ENCODE data around the gene AOAH.

DNA sequence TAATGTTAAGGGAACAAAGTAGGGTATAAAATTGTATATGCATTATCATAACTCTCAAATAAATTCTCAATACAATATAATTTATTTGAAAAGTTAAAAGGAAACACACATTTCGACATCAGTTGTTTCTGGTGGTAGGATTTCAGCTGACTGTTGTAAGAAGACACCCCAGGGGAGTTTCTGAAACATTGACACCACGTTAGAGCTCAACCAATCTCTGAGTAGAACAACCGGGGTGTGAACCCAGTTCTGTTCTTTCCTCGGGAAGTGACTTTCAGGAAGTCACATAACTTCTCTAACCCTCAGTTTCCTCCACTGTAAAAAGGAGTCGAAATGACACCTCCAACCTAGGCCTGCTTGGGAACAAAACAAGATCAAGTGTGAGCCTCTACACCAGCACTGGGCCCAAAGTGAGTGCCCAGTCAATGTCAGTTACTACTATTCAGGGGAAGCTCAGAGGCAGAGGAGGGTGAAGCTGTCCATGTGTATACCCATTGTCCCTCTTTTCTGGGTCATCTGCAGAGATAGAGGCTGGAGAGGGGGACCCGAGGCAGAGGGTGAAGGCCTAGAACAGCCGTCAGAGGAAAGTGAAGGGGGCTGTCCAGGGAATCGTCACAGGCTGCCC, 67.1 kb downstream of the AOAH start:
- TF ChIP-seq EP300 (IDR thresholded peaks at IDR 0.05; ENCODE audit: borderline replicate concordance) (no peak), RAD21 (IDR thresholded peaks at IDR 0.05; ENCODE audit: low read depth) (no peak), EGR1 (IDR thresholded peaks at IDR 0.05) (no peak), TCF12 (IDR thresholded peaks at IDR 0.05; ENCODE audit: low read depth) (no peak), NFIC (IDR thresholded peaks at IDR 0.05) (no peak)
- TF ChIP-seq, protein P1, sequence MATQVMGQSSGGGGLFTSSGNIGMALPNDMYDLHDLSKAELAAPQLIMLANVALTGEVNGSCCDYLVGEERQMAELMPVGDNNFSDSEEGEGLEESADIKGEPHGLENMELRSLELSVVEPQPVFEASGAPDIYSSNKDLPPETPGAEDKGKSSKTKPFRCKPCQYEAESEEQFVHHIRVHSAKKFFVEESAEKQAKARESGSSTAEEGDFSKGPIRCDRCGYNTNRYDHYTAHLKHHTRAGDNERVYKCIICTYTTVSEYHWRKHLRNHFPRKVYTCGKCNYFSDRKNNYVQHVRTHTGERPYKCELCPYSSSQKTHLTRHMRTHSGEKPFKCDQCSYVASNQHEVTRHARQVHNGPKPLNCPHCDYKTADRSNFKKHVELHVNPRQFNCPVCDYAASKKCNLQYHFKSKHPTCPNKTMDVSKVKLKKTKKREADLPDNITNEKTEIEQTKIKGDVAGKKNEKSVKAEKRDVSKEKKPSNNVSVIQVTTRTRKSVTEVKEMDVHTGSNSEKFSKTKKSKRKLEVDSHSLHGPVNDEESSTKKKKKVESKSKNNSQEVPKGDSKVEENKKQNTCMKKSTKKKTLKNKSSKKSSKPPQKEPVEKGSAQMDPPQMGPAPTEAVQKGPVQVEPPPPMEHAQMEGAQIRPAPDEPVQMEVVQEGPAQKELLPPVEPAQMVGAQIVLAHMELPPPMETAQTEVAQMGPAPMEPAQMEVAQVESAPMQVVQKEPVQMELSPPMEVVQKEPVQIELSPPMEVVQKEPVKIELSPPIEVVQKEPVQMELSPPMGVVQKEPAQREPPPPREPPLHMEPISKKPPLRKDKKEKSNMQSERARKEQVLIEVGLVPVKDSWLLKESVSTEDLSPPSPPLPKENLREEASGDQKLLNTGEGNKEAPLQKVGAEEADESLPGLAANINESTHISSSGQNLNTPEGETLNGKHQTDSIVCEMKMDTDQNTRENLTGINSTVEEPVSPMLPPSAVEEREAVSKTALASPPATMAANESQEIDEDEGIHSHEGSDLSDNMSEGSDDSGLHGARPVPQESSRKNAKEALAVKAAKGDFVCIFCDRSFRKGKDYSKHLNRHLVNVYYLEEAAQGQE (IDR thresholded peaks at IDR 0.05; ENCODE audit: low read depth): no peak

All from Ishikawa (cell line).